Neural progenitor cell (in vitro differentiated cells): ENCODE results near the gene LIPM.

Experiments used
- EZH2 ChIP-seq: fragments of 200-600 bp; sonication (generic); IDR thresholded peaks from 2 replicates; pipeline ENCODE4 v1.6.1; 2017; ENCODE audit warnings: antibody characterized with exemption, mild to moderate bottlenecking, moderate library complexity
- TF ChIP-seq, protein P1 (sequence below): fragments of 200-600 bp; sonication (generic); IDR thresholded peaks from 2 replicates; pipeline ENCODE4 v1.5.1; 2017; ENCODE audit warnings: antibody characterized with exemption, mild to moderate bottlenecking

DNA sequence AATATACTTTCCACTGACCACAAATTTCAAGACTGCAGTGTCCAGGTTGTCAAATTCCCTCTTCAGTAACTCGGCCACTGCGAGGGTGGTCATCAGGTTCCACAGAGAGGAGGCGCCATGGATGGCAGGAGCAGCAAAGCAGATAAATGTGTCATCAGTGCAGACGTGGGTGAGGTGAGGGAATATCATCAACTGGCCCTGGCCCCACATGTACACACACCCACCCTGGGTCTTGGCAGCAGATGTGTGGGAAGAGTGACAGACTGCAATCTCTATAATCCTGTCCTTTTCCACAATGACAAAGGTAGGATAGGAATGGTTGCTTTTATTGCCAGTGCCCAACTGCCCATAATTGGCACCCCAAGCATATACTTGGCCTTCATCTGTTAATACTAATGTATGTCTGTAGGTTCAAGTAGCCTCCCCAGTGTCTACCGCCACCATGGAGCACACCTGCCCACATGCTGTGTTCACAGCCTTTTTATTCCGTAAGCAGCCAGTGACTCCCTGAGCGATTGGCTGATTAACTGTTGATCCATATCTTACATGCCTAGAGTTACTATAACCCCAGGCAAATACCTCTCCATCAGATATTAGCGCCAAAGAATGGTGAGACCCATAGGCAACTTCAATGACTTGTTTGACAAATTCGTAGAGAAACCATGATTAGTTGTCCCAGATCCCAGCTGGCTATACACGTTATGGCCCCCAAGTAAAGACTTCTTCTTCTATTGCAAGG is 16.3 kb upstream of the LIPM start:
- TF ChIP-seq, protein P1, sequence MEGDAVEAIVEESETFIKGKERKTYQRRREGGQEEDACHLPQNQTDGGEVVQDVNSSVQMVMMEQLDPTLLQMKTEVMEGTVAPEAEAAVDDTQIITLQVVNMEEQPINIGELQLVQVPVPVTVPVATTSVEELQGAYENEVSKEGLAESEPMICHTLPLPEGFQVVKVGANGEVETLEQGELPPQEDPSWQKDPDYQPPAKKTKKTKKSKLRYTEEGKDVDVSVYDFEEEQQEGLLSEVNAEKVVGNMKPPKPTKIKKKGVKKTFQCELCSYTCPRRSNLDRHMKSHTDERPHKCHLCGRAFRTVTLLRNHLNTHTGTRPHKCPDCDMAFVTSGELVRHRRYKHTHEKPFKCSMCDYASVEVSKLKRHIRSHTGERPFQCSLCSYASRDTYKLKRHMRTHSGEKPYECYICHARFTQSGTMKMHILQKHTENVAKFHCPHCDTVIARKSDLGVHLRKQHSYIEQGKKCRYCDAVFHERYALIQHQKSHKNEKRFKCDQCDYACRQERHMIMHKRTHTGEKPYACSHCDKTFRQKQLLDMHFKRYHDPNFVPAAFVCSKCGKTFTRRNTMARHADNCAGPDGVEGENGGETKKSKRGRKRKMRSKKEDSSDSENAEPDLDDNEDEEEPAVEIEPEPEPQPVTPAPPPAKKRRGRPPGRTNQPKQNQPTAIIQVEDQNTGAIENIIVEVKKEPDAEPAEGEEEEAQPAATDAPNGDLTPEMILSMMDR = no peak
- TF ChIP-seq EZH2 = no peak
